DND-41 (cell line): Measurements from ENCODE around the gene MEGF6.

Experiments
- ATAC-seq: fragments of 200-7000 bp; cut with Tn5 transposase; 3 replicates; pipeline ENCODE4 v1.9.1; 2021; ENCODE audit warnings: low read depth; ENCODE audit not compliant: insufficient read depth
- DNase-seq: peaks from one replicate; pipeline ENCODE4 v3.0.0-alpha.2; 2020
- H2AFZ ChIP-seq: 2 replicates; pipeline ENCODE4 v1.6.0; 2012; ENCODE audit warnings: low read depth, low read length
- H3K27ac ChIP-seq: 2 replicates; pipeline ENCODE4 v1.5.1; 2012; ENCODE audit warnings: low read length, inconsistent platforms
- H3K27me3 ChIP-seq: fragments of 200-600 bp; sonication (generic); 2 replicates; pipeline ENCODE4 v1.6.0; 2012; ENCODE audit warnings: low read length, mild to moderate bottlenecking, inconsistent platforms; ENCODE audit not compliant: insufficient read depth, poor library complexity
- H3K36me3 ChIP-seq: 2 replicates; pipeline ENCODE4 v1.5.1; 2012; ENCODE audit warnings: low read length, inconsistent platforms; ENCODE audit not compliant: insufficient read depth
- H3K4me1 ChIP-seq: 2 replicates; pipeline ENCODE4 v1.5.1; 2012; ENCODE audit warnings: mild to moderate bottlenecking, low read length; ENCODE audit not compliant: insufficient read depth
- H3K4me2 ChIP-seq: 2 replicates; pipeline ENCODE4 v1.6.0; 2012; ENCODE audit warnings: mild to moderate bottlenecking, moderate library complexity, low read length, inconsistent platforms; ENCODE audit not compliant: insufficient read depth
- H3K4me3 ChIP-seq, 2 experiments: fragments of 200-600 bp in 1 of 2; shearing (Covaris generic) in 1 of 2; 2 replicates each; pipeline ENCODE4 v1.5.1; 2012 to 2016; ENCODE audit warnings: inconsistent platforms in 2 of 2, low read length in 2 of 2, mild to moderate bottlenecking in 2 of 2, low read depth in 1 of 2, moderate library complexity in 1 of 2
- H3K79me2 ChIP-seq: 2 replicates; pipeline ENCODE4 v1.6.0; 2012; ENCODE audit warnings: low read length, inconsistent platforms; ENCODE audit not compliant: insufficient read depth
- H3K9ac ChIP-seq: 2 replicates; pipeline ENCODE4 v1.6.0; 2012; ENCODE audit warnings: low read depth, mild to moderate bottlenecking, inconsistent platforms, low read length, moderate library complexity
- H3K9me3 ChIP-seq: 2 replicates; pipeline ENCODE4 v1.5.1; 2012; ENCODE audit warnings: low read length, moderate library complexity, mild to moderate bottlenecking, inconsistent platforms; ENCODE audit not compliant: insufficient read depth, severe bottlenecking
- H4K20me1 ChIP-seq: 2 replicates; pipeline ENCODE4 v1.6.0; 2012; ENCODE audit warnings: low read length; ENCODE audit not compliant: insufficient read depth
- CTCF ChIP-seq: IDR thresholded peaks from 2 replicates; pipeline ENCODE4 v1.5.1; 2012; ENCODE audit warnings: borderline replicate concordance, low read length, moderate library complexity, mild to moderate bottlenecking; ENCODE audit not compliant: poor library complexity, severe bottlenecking; ENCODE audit errors: extremely low read depth
- EZH2 ChIP-seq: IDR thresholded peaks from 3 replicates; pipeline ENCODE4 v1.6.1; 2012; ENCODE audit warnings: borderline replicate concordance, low read depth, mild to moderate bottlenecking, moderate library complexity, low read length, inconsistent platforms; ENCODE audit not compliant: severe bottlenecking

MEGF6 gene

GRCh38 chr1:3539707-3540425 is 71.4 kb downstream of the MEGF6 start:
- H3K4me2 ChIP-seq = no peak overlapping the region
- H4K20me1 ChIP-seq = no peaks in the 10 kb centered on the region
- no peaks in the 10 kb centered on the region for H3K4me1 ChIP-seq
- H3K4me3 ChIP-seq = no peak overlapping the region
- DNase-seq (no peak), ATAC-seq (no peak)
- no peak overlapping the region for H3K9ac ChIP-seq
- H2AFZ ChIP-seq = no peak overlapping the region
- no peaks in the 10 kb centered on the region for H3K36me3 ChIP-seq
- no peaks in the 10 kb centered on the region for H3K9me3 ChIP-seq
- TF ChIP-seq CTCF = no peak
- H3K27ac ChIP-seq = no peak overlapping the region
- no peaks in the 10 kb centered on the region for H3K27me3 ChIP-seq
- no peaks in the 10 kb centered on the region for H3K79me2 ChIP-seq

GRCh38 chr1:3537359-3537758 is 73.9 kb downstream of the MEGF6 start:
- no peaks in the 10 kb centered on the region for H3K79me2 ChIP-seq
- DNase-seq (no peak), ATAC-seq (no peak)
- H3K27ac ChIP-seq = no peak overlapping the region
- no peaks in the 10 kb centered on the region for H3K36me3 ChIP-seq
- no peak overlapping the region for H2AFZ ChIP-seq
- H3K4me1 ChIP-seq = no peaks in the 10 kb centered on the region
- H3K4me2 ChIP-seq = no peak overlapping the region
- H3K27me3 ChIP-seq = no peaks in the 10 kb centered on the region
- no peak overlapping the region for H3K9ac ChIP-seq
- TF ChIP-seq CTCF (no peak), EZH2 (no peak)
- H4K20me1 ChIP-seq = peaks cover 6% of the 10 kb centered on the region; the same call in 1 of the 2 replicates
- no peaks in the 10 kb centered on the region for H3K9me3 ChIP-seq
- H3K4me3 ChIP-seq = no peak overlapping the region

DNA sequence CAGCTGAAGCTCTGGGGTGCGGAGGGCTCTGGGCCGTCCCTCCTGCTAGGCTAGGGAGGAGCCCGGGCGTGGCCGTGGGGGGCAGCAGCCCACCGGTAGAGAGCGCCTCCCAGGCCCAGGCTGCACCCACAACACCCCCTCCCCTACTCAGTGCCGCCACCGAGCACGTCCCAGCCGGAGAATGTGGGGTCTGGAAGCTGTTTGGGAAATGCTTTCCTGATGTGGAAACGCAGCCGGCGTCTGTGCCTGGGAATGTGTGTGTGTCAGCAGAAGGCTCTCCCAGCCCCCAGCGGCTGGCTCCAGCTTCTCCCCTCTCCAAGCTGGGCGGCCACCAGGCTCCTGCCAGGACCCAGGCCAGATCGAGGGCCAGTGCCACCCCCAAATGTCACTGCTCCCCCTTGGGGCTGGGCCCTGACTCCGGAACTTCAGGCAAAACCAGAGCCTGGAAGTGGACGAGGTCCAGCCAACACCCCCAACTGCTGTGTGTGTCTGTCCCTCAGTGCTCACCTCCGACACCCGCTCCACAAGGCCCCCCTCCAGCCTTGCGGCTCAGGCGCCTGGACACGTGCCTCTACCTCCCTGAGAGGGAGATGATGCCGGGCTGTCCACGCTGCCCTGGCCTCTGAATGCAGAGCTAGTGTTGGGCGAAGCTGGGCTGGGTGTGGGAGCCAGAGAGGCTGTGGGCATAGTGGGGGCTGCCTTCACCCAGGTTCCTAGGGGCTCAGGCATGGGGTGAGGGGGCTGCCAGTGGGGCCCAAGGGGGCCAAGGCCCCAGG is 74.7 kb downstream of the MEGF6 start:
- H3K36me3 ChIP-seq = no peaks in the 10 kb centered on the region
- H4K20me1 ChIP-seq = peaks cover 6% of the 10 kb centered on the region; the same call in 1 of the 2 replicates
- H2AFZ ChIP-seq = no peak overlapping the region
- no peaks in the 10 kb centered on the region for H3K27me3 ChIP-seq
- no peaks in the 10 kb centered on the region for H3K79me2 ChIP-seq
- no peak overlapping the region for H3K27ac ChIP-seq
- no peak overlapping the region for H3K4me2 ChIP-seq
- H3K9me3 ChIP-seq = no peaks in the 10 kb centered on the region
- H3K4me1 ChIP-seq = no peaks in the 10 kb centered on the region
- ATAC-seq (no peak), DNase-seq (no peak)
- H3K9ac ChIP-seq = no peak overlapping the region
- TF ChIP-seq EZH2 (no peak), CTCF (no peak)
- H3K4me3 ChIP-seq = no peak overlapping the region
